Esophagus squamous epithelium (tissue), 5 donors: ENCODE data around the gene ATP6V0A4. TPM values are rescaled to one million over a fixed set of nuclear protein-coding genes. Genes with fewer than 3 reads are reported as not detected.

Source experiments
- DNase-seq: peaks from one replicate; lab custom pipeline; 2025; lab: John Stamatoyannopoulos, UW
- H3K27ac ChIP-seq, 4 donors: fragments of 200-600 bp; sonication (generic); one replicate each; pipeline ENCODE4 v1.5.1; 2016 to 2019; ENCODE audit warnings: mild to moderate bottlenecking in 1 of 4
- H3K27me3 ChIP-seq, 4 donors: fragments of 200-600 bp; sonication (generic); 1 replicate in 3 of 4; 2 replicates in 1 of 4; pipeline versions ENCODE4 v1.5.1 to v1.6.0; 2017 to 2021; ENCODE audit warnings: antibody characterized with exemption in 1 of 4
- H3K36me3 ChIP-seq, 3 donors: fragments of 200-600 bp; sonication (generic); one replicate each; pipeline ENCODE4 v1.5.1; 2016 to 2019
- H3K4me1 ChIP-seq, 3 donors: fragments of 200-600 bp; sonication (generic); one replicate each; pipeline ENCODE4 v1.5.1; 2017 to 2019
- H3K4me3 ChIP-seq, 4 donors: fragments of 200-600 bp; sonication (generic); 1 replicate in 3 of 4; 2 replicates in 1 of 4; pipeline ENCODE4 v1.5.1; 2016 to 2019; ENCODE audit warnings: mild to moderate bottlenecking in 2 of 4, moderate library complexity in 1 of 4
- H3K9me3 ChIP-seq, 3 donors: fragments of 200-600 bp; sonication (generic); one replicate each; pipeline ENCODE4 v1.5.1; 2016 to 2019
- CTCF ChIP-seq, 6 experiments: fragments of 450-650 bp in 4 of 6; fragments of 200-600 bp in 2 of 6; sonication (generic) in 2 of 6; IDR thresholded peaks; one replicate each; pipeline ENCODE4 v1.5.1; 2016 to 2019; ENCODE audit warnings: antibody characterized with exemption in 6 of 6, mild to moderate bottlenecking in 4 of 6, moderate library complexity in 4 of 6
- POLR2A ChIP-seq, 4 donors: fragments of 450-650 bp; IDR thresholded peaks; one replicate each; pipeline ENCODE4 v1.6.1; 2017; ENCODE audit warnings: antibody characterized with exemption in 4 of 4, mild to moderate bottlenecking in 4 of 4, moderate library complexity in 3 of 4
- WGBS, 2 donors: methylation state at CpG; one replicate each; pipeline ENCODE4 v1.1.5; 2018; 5-methylcytosine and 5-hydroxymethylcytosine counted together
- intact Hi-C: fragments of 100-400 bp; cut with DNase I; formaldehyde crosslinking; loops from one replicate; pipeline ENCODE4 v1.15.0; 2022
- total RNA-seq, 4 donors: library from RNA; depleted of rRNA; stranded (reverse); fragments of >200 nt; gene quantifications; one replicate each; pipeline ENCODE4 v1.1.0, GENCODE V29; 2016
- donor health status: DM: yes; HTN: yes; CAD: no.

The ATP6V0A4 gene
- total RNA-seq, 4 donors from 2014 or later: 0.95 to 11.7 (median 5.6) TPM

DNA sequence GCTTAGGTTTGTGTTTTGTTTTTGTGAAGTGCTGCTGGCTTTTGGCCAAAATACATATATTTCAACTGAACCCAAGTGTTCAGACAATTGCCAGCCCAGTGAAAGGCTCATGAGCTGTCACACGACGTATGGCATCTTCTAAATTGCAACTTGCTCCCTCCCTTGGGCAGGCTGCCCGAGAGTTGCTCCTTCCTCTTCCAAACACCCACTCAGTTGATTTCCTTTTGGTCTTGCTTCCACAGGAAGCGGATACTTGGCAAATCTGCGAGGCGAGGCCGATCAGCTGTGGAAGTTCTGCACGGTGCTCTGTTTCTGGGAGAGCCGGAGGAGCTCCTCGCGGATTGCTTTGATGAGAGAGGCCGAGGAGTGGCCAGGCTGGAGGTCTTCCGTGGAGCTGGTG lies 39.6 kb upstream of the ATP6V0A4 start:
- 26 to 52% methylated on average over 3 to 13 of the region's 13 CpGs for WGBS, 2 donors
- H3K27ac ChIP-seq: no peak overlapping the region
- H3K9me3 ChIP-seq: no peaks in the 10 kb centered on the region
- no peaks in the 10 kb centered on the region for H3K36me3 ChIP-seq
- H3K4me1 ChIP-seq: no peaks in the 10 kb centered on the region
- H3K27me3 ChIP-seq: no peaks in the 10 kb centered on the region
- peak overlapping the region in 1 of 4 donors; percentile 43 for H3K4me3 ChIP-seq
- no peak for DNase-seq
- intact Hi-C loops: no loop called here
- TF ChIP-seq POLR2A (IDR thresholded peaks at IDR 0.05) (no peak), CTCF (IDR thresholded peaks at IDR 0.05) (no peak)

DNA sequence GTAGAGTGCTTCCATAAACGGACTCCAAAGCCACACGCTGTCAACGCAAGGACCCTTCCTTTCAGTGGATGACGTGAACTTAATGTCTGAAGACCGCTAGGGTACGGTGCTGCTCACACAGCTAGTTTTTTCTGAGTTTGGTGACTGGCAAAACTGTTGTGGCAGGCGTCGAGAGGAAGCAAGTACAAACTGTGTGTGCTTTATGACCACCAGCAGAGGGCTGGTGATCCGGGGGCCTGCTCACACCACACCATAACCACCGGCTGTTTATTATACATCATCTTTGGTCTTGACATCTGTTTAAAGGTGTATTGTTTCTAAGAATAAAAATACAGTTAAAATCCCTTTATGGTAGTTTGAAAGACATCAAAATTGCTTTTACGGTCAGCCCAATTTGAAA lies 37.1 kb upstream of the ATP6V0A4 start:
- no peaks in the 10 kb centered on the region for H3K9me3 ChIP-seq
- no peaks in the 10 kb centered on the region for H3K36me3 ChIP-seq
- no peaks in the 10 kb centered on the region for H3K27me3 ChIP-seq
- DNase-seq: no peak
- no peak overlapping the region for H3K4me3 ChIP-seq
- WGBS, 2 donors: 88 to 90% methylated on average over 11 of the region's 11 CpGs
- H3K27ac ChIP-seq: no peak overlapping the region
- intact Hi-C loops: no loop called here
- TF ChIP-seq CTCF (IDR thresholded peaks at IDR 0.05): no peak
- no peak for TF ChIP-seq POLR2A (IDR thresholded peaks at IDR 0.05)
- H3K4me1 ChIP-seq: no peaks in the 10 kb centered on the region

DNA sequence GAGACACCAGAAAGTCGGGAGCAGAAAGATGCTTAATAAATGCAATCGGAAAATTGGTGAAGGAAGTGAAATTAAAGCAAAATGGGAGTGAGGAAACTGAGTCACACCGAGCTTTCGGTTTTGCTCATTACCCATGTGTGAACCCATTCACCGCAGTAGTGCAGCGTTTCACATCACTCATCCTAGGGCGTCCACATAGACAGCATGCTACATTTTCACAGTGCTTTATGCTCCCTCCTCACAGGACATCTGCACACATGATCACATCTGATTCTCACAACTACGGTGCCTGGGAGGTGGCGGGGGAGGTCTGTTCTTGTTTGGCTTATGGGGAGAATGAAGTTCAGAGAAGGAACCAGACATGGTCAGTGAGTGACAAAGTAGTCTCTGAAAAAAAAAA lies 36.6 kb upstream of the ATP6V0A4 start:
- H3K9me3 ChIP-seq: no peaks in the 10 kb centered on the region
- H3K36me3 ChIP-seq: no peaks in the 10 kb centered on the region
- no peaks in the 10 kb centered on the region for H3K27me3 ChIP-seq
- intact Hi-C loops: no loop called here
- H3K4me1 ChIP-seq: no peaks in the 10 kb centered on the region
- no peak overlapping the region for H3K4me3 ChIP-seq
- TF ChIP-seq CTCF (IDR thresholded peaks at IDR 0.05): no peak
- no peak for TF ChIP-seq POLR2A (IDR thresholded peaks at IDR 0.05)
- 82 to 90% methylated on average over 9 of the region's 9 CpGs for WGBS, 2 donors
- no peak overlapping the region for H3K27ac ChIP-seq
- no peak for DNase-seq

DNA sequence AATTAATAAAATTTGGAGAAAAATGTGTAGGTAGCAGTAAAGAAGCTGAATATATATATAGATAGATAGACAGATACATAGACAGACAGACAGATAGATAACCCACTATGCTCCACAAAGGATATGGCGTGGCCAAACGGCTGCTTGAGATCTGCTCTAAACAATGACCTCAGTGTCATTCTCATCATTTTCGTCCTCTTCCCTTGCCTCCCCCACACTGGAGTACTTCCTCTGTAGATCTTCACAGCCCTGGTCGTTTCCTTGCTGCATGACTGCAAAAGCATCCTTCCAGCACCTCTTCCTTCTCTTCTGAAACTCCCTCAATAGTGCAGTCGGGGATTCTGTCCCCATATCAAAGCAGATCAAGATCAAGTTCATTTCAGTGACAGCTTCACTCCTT lies 35.6 kb upstream of the ATP6V0A4 start:
- no peak for TF ChIP-seq CTCF (IDR thresholded peaks at IDR 0.05)
- no peak for TF ChIP-seq POLR2A (IDR thresholded peaks at IDR 0.05)
- intact Hi-C loops: no loop called here
- H3K36me3 ChIP-seq: no peaks in the 10 kb centered on the region
- H3K27ac ChIP-seq: no peak overlapping the region
- no peak for DNase-seq
- no peak overlapping the region for H3K4me3 ChIP-seq
- no peaks in the 10 kb centered on the region for H3K9me3 ChIP-seq
- 48 to 64% methylated on average over 5 of the region's 5 CpGs for WGBS, 2 donors
- H3K4me1 ChIP-seq: no peaks in the 10 kb centered on the region
- no peaks in the 10 kb centered on the region for H3K27me3 ChIP-seq

GRCh38 chr7:138832966-138833365 lies 35.0 kb upstream of the ATP6V0A4 start:
- TF ChIP-seq POLR2A (IDR thresholded peaks at IDR 0.05) (no peak), CTCF (IDR thresholded peaks at IDR 0.05) (no peak)
- no peak overlapping the region for H3K4me3 ChIP-seq
- H3K9me3 ChIP-seq: no peaks in the 10 kb centered on the region
- H3K36me3 ChIP-seq: no peaks in the 10 kb centered on the region
- H3K4me1 ChIP-seq: no peaks in the 10 kb centered on the region
- H3K27ac ChIP-seq: no peak overlapping the region
- 88 to 90% methylated on average over 9 to 10 of the region's 10 CpGs for WGBS, 2 donors
- intact Hi-C loops: no loop called here
- no peak for DNase-seq
- no peaks in the 10 kb centered on the region for H3K27me3 ChIP-seq
